Loucy (cell line): ENCODE results near the gene CASKIN2.

Source experiments
- CTCF ChIP-seq: fragments of 200-600 bp; sonication (generic); conservative IDR thresholded peaks from 2 replicates; pipeline ENCODE4 v1.5.1; 2014; ENCODE audit warnings: mild to moderate bottlenecking, antibody characterized with exemption, low read length
- EZH2phosphoT487 ChIP-seq: fragments of 200-600 bp; IDR thresholded peaks from 2 replicates; pipeline ENCODE4 v1.6.1; 2018; ENCODE audit warnings: antibody characterized with exemption, mild to moderate bottlenecking, moderate library complexity, borderline replicate concordance

- no peak for TF ChIP-seq CTCF
- no peak for TF ChIP-seq EZH2phosphoT487
These were observed 31.8 kb upstream of the CASKIN2 start for GRCh38 chr17:75547091-75547490.
